Endothelial cell of umbilical vein (primary cell): ENCODE results near the gene MB.

Experiments used
- EZH2 ChIP-seq: IDR thresholded peaks from 2 replicates; pipeline ENCODE4 v1.6.1; 2012; ENCODE audit warnings: borderline replicate concordance, low read depth, mild to moderate bottlenecking, moderate library complexity, low read length, inconsistent platforms; ENCODE audit not compliant: severe bottlenecking
- FOS ChIP-seq: IDR thresholded peaks from 2 replicates; pipeline ENCODE4 v1.6.1; 2011; ENCODE audit warnings: mild to moderate bottlenecking, low read length, moderate library complexity, borderline replicate concordance; ENCODE audit not compliant: insufficient read depth
- GATA2 ChIP-seq: IDR thresholded peaks from 2 replicates; pipeline ENCODE4 v1.7.0; 2011; ENCODE audit warnings: low read depth, mild to moderate bottlenecking, moderate library complexity, mixed read lengths, low read length; ENCODE audit not compliant: insufficient read length, insufficient read depth
- JUN ChIP-seq: IDR thresholded peaks from 2 replicates; pipeline ENCODE4 v1.6.1; 2011; ENCODE audit warnings: borderline replicate concordance, low read depth; ENCODE audit not compliant: insufficient read length, insufficient read depth
- POLR2A ChIP-seq: IDR thresholded peaks from 2 replicates; pipeline ENCODE4 v1.6.1; 2012; ENCODE audit warnings: low read depth, mild to moderate bottlenecking, control low read depth, low read length
- POLR2AphosphoS5 ChIP-seq: IDR thresholded peaks from 2 replicates; pipeline ENCODE4 v1.6.1; 2012; ENCODE audit warnings: low read depth, mild to moderate bottlenecking, control low read depth, low read length, moderate library complexity; ENCODE audit not compliant: insufficient read depth
- TF ChIP-seq, protein P1 (sequence below), 2 donors: IDR thresholded peaks; 1 replicate in 1 of 2; 2 replicates in 1 of 2; pipeline ENCODE4 v1.5.1; 2011; ENCODE audit warnings: low read length in 2 of 2, mild to moderate bottlenecking in 2 of 2, moderate library complexity in 2 of 2, control low read depth in 1 of 2, inconsistent platforms in 1 of 2, low read depth in 1 of 2; ENCODE audit not compliant: insufficient read depth in 1 of 2; ENCODE audit errors: extremely low read depth in 1 of 2
- TF ChIP-seq, protein P2 (sequence below): IDR thresholded peaks from 2 replicates; pipeline ENCODE4 v1.6.1; 2011; ENCODE audit not compliant: insufficient read depth, insufficient read length

DNA sequence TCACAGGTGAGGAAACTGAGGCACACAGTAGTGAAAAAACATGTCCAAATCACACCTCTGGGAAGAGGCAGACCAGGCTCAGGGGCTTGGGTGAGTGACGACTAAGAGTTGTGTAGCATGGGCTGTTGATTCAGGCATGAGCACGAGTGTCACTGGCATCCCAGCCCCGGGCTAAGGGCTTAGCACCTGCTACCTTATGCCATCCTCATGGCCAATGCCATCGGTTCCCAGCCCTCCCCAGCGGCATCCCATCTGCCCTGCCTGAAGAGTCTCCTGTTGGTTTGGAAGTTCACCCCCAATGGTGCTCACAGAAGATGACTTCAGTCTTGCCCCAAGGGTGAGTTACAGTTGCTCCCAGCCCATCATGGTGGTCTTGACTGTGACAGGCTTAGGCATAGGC is 22.4 kb downstream of the MB start:
- TF ChIP-seq POLR2AphosphoS5, result no peak
- TF ChIP-seq, protein P1, sequence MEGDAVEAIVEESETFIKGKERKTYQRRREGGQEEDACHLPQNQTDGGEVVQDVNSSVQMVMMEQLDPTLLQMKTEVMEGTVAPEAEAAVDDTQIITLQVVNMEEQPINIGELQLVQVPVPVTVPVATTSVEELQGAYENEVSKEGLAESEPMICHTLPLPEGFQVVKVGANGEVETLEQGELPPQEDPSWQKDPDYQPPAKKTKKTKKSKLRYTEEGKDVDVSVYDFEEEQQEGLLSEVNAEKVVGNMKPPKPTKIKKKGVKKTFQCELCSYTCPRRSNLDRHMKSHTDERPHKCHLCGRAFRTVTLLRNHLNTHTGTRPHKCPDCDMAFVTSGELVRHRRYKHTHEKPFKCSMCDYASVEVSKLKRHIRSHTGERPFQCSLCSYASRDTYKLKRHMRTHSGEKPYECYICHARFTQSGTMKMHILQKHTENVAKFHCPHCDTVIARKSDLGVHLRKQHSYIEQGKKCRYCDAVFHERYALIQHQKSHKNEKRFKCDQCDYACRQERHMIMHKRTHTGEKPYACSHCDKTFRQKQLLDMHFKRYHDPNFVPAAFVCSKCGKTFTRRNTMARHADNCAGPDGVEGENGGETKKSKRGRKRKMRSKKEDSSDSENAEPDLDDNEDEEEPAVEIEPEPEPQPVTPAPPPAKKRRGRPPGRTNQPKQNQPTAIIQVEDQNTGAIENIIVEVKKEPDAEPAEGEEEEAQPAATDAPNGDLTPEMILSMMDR (IDR thresholded peaks at IDR 0.05; ENCODE audit: extremely low read depth in 1 of 2, insufficient read depth in 1 of 2, low read depth in 1 of 2, low read length in 2 of 2), result no peak
- no peak for TF ChIP-seq JUN
- no peak for TF ChIP-seq POLR2A
- TF ChIP-seq GATA2, result no peak
- TF ChIP-seq EZH2, result no peak
- TF ChIP-seq, protein P2, sequence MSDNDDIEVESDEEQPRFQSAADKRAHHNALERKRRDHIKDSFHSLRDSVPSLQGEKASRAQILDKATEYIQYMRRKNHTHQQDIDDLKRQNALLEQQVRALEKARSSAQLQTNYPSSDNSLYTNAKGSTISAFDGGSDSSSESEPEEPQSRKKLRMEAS, result no peak
- no peak for TF ChIP-seq FOS
